ENCODE results near the gene SFMBT2. TPM values are rescaled to one million over a fixed set of nuclear protein-coding genes. Genes with fewer than 3 reads are reported as not detected.
A peak's percentile ranks its signal among the peaks of the same experiment; 100 is the strongest.

SFMBT2 gene
- total RNA-seq, 2 donors from 2014 or later = 12.2 to 18.5 TPM

GRCh38 chr10:7123774-7124173 is 287.1 kb downstream of the SFMBT2 start:
- TF ChIP-seq CTCF (IDR thresholded peaks at IDR 0.05) (no peak), POLR2A (IDR thresholded peaks at IDR 0.05) (no peak), POLR2AphosphoS5 (IDR thresholded peaks at IDR 0.05) (no peak)
- Histone ChIP-seq H3K9me3 (no peaks in the 10 kb centered on the region), H3K4me3 (no peak overlapping the region), H3K27ac (no peak overlapping the region), H3K36me3 (no peaks in the 10 kb centered on the region), H3K4me1 (replicated peaks) (no peaks in the 10 kb centered on the region), H3K27me3 (replicated peaks; ENCODE audit: insufficient read depth) (no peaks in the 10 kb centered on the region)
- intact Hi-C loops (cut with DNase I) = loop anchor here (5.0 kb wide), 1 partner anchor 289 kb away; the partner anchor contains the start of gene SFMBT2
- DNase-seq (ENCODE audit: low spot score) = no peak
- WGBS = 81% methylated on average over 6 of the region's 6 CpGs

GRCh38 chr10:7122561-7122960 is 288.3 kb downstream of the SFMBT2 start:
- Histone ChIP-seq H3K36me3 (no peaks in the 10 kb centered on the region), H3K4me3 (no peak overlapping the region), H3K27me3 (replicated peaks; ENCODE audit: insufficient read depth) (no peaks in the 10 kb centered on the region), H3K4me1 (replicated peaks) (no peaks in the 10 kb centered on the region), H3K9me3 (no peaks in the 10 kb centered on the region), H3K27ac (no peak overlapping the region)
- no peak for DNase-seq (ENCODE audit: low spot score)
- 97% methylated on average over 3 of the region's 3 CpGs for WGBS
- TF ChIP-seq POLR2A (IDR thresholded peaks at IDR 0.05) = no peak
- intact Hi-C loops (cut with DNase I) = loop anchor here (5.0 kb wide), 1 partner anchor 290 kb away; the partner anchor contains the start of gene SFMBT2

GRCh38 chr10:7121154-7121797 is 289.6 kb downstream of the SFMBT2 start:
- TF ChIP-seq POLR2A (IDR thresholded peaks at IDR 0.05) (no peak), CTCF (IDR thresholded peaks at IDR 0.05) (peak in 3 of 4 experiments; percentile 54 to 60 (median 54)), POLR2AphosphoS5 (IDR thresholded peaks at IDR 0.05) (peak; percentile 49)
- peak; percentile 32 for DNase-seq (ENCODE audit: low spot score)
- intact Hi-C loops (cut with DNase I) = loop anchor here (5.0 kb wide), 1 partner anchor 291 kb away; the partner anchor contains the start of gene SFMBT2
- Histone ChIP-seq H3K4me1 (replicated peaks) (no peaks in the 10 kb centered on the region), H3K36me3 (no peaks in the 10 kb centered on the region), H3K27me3 (replicated peaks; ENCODE audit: insufficient read depth) (no peaks in the 10 kb centered on the region), H3K27ac (no peak overlapping the region), H3K4me3 (no peak overlapping the region), H3K9me3 (no peaks in the 10 kb centered on the region)
- WGBS = 27% methylated on average over 10 of the region's 10 CpGs

GRCh38 chr10:7119325-7120015 is 291.4 kb downstream of the SFMBT2 start:
- intact Hi-C loops (cut with DNase I) = loop anchor here (5.0 kb wide), 1 partner anchor 293 kb away; the partner anchor contains the start of gene SFMBT2
- Histone ChIP-seq H3K36me3 (no peaks in the 10 kb centered on the region), H3K9me3 (no peaks in the 10 kb centered on the region), H3K4me1 (replicated peaks) (no peaks in the 10 kb centered on the region), H3K4me3 (no peak overlapping the region), H3K27me3 (replicated peaks; ENCODE audit: insufficient read depth) (no peaks in the 10 kb centered on the region), H3K27ac (no peak overlapping the region)
- DNase-seq (ENCODE audit: low spot score) = no peak
- WGBS = 92% methylated on average over 14 of the region's 14 CpGs
- no peak for TF ChIP-seq POLR2AphosphoS5 (IDR thresholded peaks at IDR 0.05)
- TF ChIP-seq CTCF (IDR thresholded peaks at IDR 0.05) = no peak
- TF ChIP-seq POLR2A (IDR thresholded peaks at IDR 0.05) = no peak

- no peaks in the 10 kb centered on the region for H3K27me3 ChIP-seq (replicated peaks; ENCODE audit: insufficient read depth)
- H3K4me3 ChIP-seq = no peak overlapping the region
- intact Hi-C loops (cut with DNase I) = no loop called here
- TF ChIP-seq POLR2AphosphoS5 (IDR thresholded peaks at IDR 0.05) (no peak), CTCF (IDR thresholded peaks at IDR 0.05) (no peak), POLR2A (IDR thresholded peaks at IDR 0.05) (no peak)
- H3K36me3 ChIP-seq = no peaks in the 10 kb centered on the region
- H3K9me3 ChIP-seq = no peaks in the 10 kb centered on the region
- H3K4me1 ChIP-seq (replicated peaks) = no peaks in the 10 kb centered on the region
- H3K27ac ChIP-seq = no peak overlapping the region
- WGBS = 82% methylated on average over 17 of the region's 17 CpGs
- DNase-seq (ENCODE audit: low spot score) = no peak
Observed at GRCh38 chr10:7117806-7118674, 292.8 kb downstream of the SFMBT2 start.

Data from prostate gland (tissue), 2 donors.